SU-DHL-6 (cell line): ENCODE measurements around the gene VTI1A.

Experiments
- H2AFZ ChIP-seq: fragments of 200-600 bp; sonication (generic); 2 replicates; pipeline ENCODE4 v1.6.1; 2014; ENCODE audit warnings: low read depth, mild to moderate bottlenecking, moderate library complexity, mixed read lengths, antibody characterized with exemption, low read length; ENCODE audit not compliant: severe bottlenecking
- H3F3A ChIP-seq: fragments of 200-600 bp; shearing (Covaris generic); 2 replicates; pipeline ENCODE4 v1.6.0; 2016; ENCODE audit warnings: antibody characterized with exemption, mild to moderate bottlenecking; ENCODE audit not compliant: insufficient read depth
- H3K27ac ChIP-seq: fragments of 200-600 bp; sonication (generic); 2 replicates; pipeline ENCODE4 v1.5.1; 2016; ENCODE audit warnings: low read depth, mild to moderate bottlenecking, low read length, moderate library complexity, mixed read lengths
- H3K27me3 ChIP-seq: fragments of 200-600 bp; sonication (generic), shearing (Covaris generic); 2 replicates; pipeline ENCODE4 v1.6.0; 2014; ENCODE audit warnings: mild to moderate bottlenecking, low read length
- H3K36me3 ChIP-seq: fragments of 200-600 bp; sonication (generic); 2 replicates; pipeline ENCODE4 v1.6.1; 2014; ENCODE audit warnings: mild to moderate bottlenecking, low read length, mixed read lengths
- H3K4me2 ChIP-seq: fragments of 300-600, 200-600 bp; shearing (Covaris generic), sonication (generic); 2 replicates; pipeline ENCODE4 v1.6.0; 2014; ENCODE audit warnings: low read length, low read depth, mild to moderate bottlenecking; ENCODE audit not compliant: poor library complexity, severe bottlenecking
- H3K4me3 ChIP-seq: fragments of 200-600 bp; sonication (generic); 2 replicates; pipeline ENCODE4 v1.5.1; 2014; ENCODE audit warnings: antibody characterized with exemption, low read length, mild to moderate bottlenecking, mixed read lengths; ENCODE audit not compliant: insufficient read depth, poor library complexity, severe bottlenecking
- H3K79me2 ChIP-seq: fragments of 200-600 bp; sonication (generic); 2 replicates; pipeline ENCODE4 v1.6.1; 2014; ENCODE audit warnings: mild to moderate bottlenecking, low read length, moderate library complexity; ENCODE audit not compliant: insufficient read depth
- H3K9ac ChIP-seq: fragments of 200-600 bp; sonication (generic); 2 replicates; pipeline ENCODE4 v1.7.0; 2014; ENCODE audit warnings: mild to moderate bottlenecking, low read length
- H3K9me2 ChIP-seq: fragments of 200-600 bp; sonication (generic); replicated peaks from 2 replicates; pipeline ENCODE4 v1.6.1; 2014; ENCODE audit warnings: low read length; ENCODE audit not compliant: insufficient read depth
- H3K9me3 ChIP-seq: fragments of 200-600 bp; sonication (generic); 2 replicates; pipeline ENCODE4 v1.6.1; 2014; ENCODE audit warnings: low read length, mixed read lengths; ENCODE audit not compliant: insufficient read depth
- H4K20me1 ChIP-seq: fragments of 200-600 bp; sonication (generic); 2 replicates; pipeline ENCODE4 v1.6.1; 2014; ENCODE audit warnings: low read depth, mild to moderate bottlenecking, antibody characterized with exemption, low read length, moderate library complexity, mixed read lengths
- CTCF ChIP-seq: fragments of 200-600 bp; sonication (generic); IDR thresholded peaks from one replicate; pipeline ENCODE4 v1.5.1; 2017; ENCODE audit warnings: antibody characterized with exemption, mild to moderate bottlenecking, low read length, moderate library complexity; ENCODE audit not compliant: insufficient read depth, poor library complexity, severe bottlenecking
- EZH2phosphoT487 ChIP-seq: fragments of 200-600 bp; sonication (generic), shearing (Covaris generic); conservative IDR thresholded peaks from 2 replicates; pipeline ENCODE4 v1.6.1; 2018; ENCODE audit warnings: mild to moderate bottlenecking, antibody characterized with exemption, low read length, moderate library complexity, mixed read lengths

Gene VTI1A

GRCh38 chr10:112546474-112546873, 99.5 kb downstream of the VTI1A start:
- TF ChIP-seq CTCF (no peak), EZH2phosphoT487 (no peak)
- no peaks in the 10 kb centered on the region for H3K9me2 ChIP-seq
- H3F3A ChIP-seq: no peaks in the 10 kb centered on the region
- no peak overlapping the region for H3K9ac ChIP-seq
- H3K4me2 ChIP-seq: no peak overlapping the region
- no peaks in the 10 kb centered on the region for H3K36me3 ChIP-seq
- H2AFZ ChIP-seq: no peak overlapping the region
- no peak overlapping the region for H3K4me3 ChIP-seq
- no peaks in the 10 kb centered on the region for H3K9me3 ChIP-seq
- no peaks in the 10 kb centered on the region for H4K20me1 ChIP-seq
- H3K27me3 ChIP-seq: no peaks in the 10 kb centered on the region
- no peaks in the 10 kb centered on the region for H3K79me2 ChIP-seq
- H3K27ac ChIP-seq: no peak overlapping the region

- H3K9me3 ChIP-seq: no peaks in the 10 kb centered on the region
- H3K27ac ChIP-seq: no peak overlapping the region
- H3K36me3 ChIP-seq: no peaks in the 10 kb centered on the region
- no peak overlapping the region for H3K4me3 ChIP-seq
- H2AFZ ChIP-seq: no peak overlapping the region
- no peak overlapping the region for H3K4me2 ChIP-seq
- no peaks in the 10 kb centered on the region for H3K27me3 ChIP-seq
- no peaks in the 10 kb centered on the region for H3K9me2 ChIP-seq
- TF ChIP-seq EZH2phosphoT487 (no peak), CTCF (no peak)
- no peaks in the 10 kb centered on the region for H3F3A ChIP-seq
- H3K9ac ChIP-seq: no peak overlapping the region
- H4K20me1 ChIP-seq: no peaks in the 10 kb centered on the region
- H3K79me2 ChIP-seq: no peaks in the 10 kb centered on the region
These were observed 101.7 kb downstream of the VTI1A start for GRCh38 chr10:112548535-112549276.

- no peaks in the 10 kb centered on the region for H3K36me3 ChIP-seq
- H3K9ac ChIP-seq: no peak overlapping the region
- H3F3A ChIP-seq: no peaks in the 10 kb centered on the region
These were observed 105.6 kb downstream of the VTI1A start for GRCh38 chr10:112552593-112553110.

More at GRCh38 chr10:112552593-112553110, 105.6 kb downstream of the VTI1A start:
- Histone ChIP-seq H3K9me2 (no peaks in the 10 kb centered on the region), H3K4me2 (no peak overlapping the region), H3K9me3 (no peaks in the 10 kb centered on the region), H3K27me3 (no peaks in the 10 kb centered on the region), H3K4me3 (no peak overlapping the region), H2AFZ (no peak overlapping the region), H3K79me2 (no peaks in the 10 kb centered on the region), H4K20me1 (no peaks in the 10 kb centered on the region; the same call in 1 of the 2 replicates), H3K27ac (no peak overlapping the region)
- TF ChIP-seq EZH2phosphoT487 (no peak), CTCF (no peak)
